ENCODE measurements around the gene RPL29. TPM values are rescaled to one million over a fixed set of nuclear protein-coding genes. Genes with fewer than 3 reads are reported as not detected.
A peak's percentile ranks its signal among the peaks of the same experiment; 100 is the strongest.

The RPL29 gene
- total RNA-seq, 1 donor from 2014 or later: 1,224 TPM

- no peak for DNase-seq (ENCODE audit: low spot score in 2 of 2)
- no peaks in the 10 kb centered on the region for H3K27me3 ChIP-seq
- H3K4me3 ChIP-seq: peak within 1 kb of the TSS; percentile 58 to 63
- H3K9me3 ChIP-seq: no peaks in the 10 kb centered on the region
- TF ChIP-seq CTCF (IDR thresholded peaks at IDR 0.05): no peak
- peak within 1 kb of the TSS; percentile 81 to 85 for H3K27ac ChIP-seq
- peaks cover 24 to 27% of the 10 kb centered on the region in 2 donors for H3K36me3 ChIP-seq
- intact Hi-C loops (cut with DNase I): no loop called here
- H3K4me1 ChIP-seq: peaks cover 2 to 6% of the 10 kb centered on the region in 2 donors
Observed at GRCh38 chr3:51955175-51955892, 40.4 kb downstream of the RPL29 start, which contains the start of gene GPR62. Gene GPR62, plus strand, starts transcription at chr3:51955381. Its CDS starts 272 bp downstream, at chr3:51955653.

GRCh38 chr3:51954713-51955112, 41.0 kb downstream of the RPL29 start:
- intact Hi-C loops (cut with DNase I): no loop called here
- no peak for DNase-seq (ENCODE audit: low spot score in 2 of 2)

GRCh38 chr3:51954105-51954504, 41.6 kb downstream of the RPL29 start:
- Histone ChIP-seq H3K4me1 (peaks cover 2 to 6% of the 10 kb centered on the region in 2 donors), H3K27ac (no peak overlapping the region), H3K9me3 (no peaks in the 10 kb centered on the region), H3K27me3 (no peaks in the 10 kb centered on the region), H3K36me3 (peaks cover 14 to 15% of the 10 kb centered on the region in 2 donors), H3K4me3 (no peak overlapping the region)
- no peak for DNase-seq (ENCODE audit: low spot score in 2 of 2)
- no peak for TF ChIP-seq CTCF (IDR thresholded peaks at IDR 0.05)
- intact Hi-C loops (cut with DNase I): no loop called here

More at GRCh38 chr3:51954713-51955112, 41.0 kb downstream of the RPL29 start:
- H3K4me3 ChIP-seq: no peak overlapping the region
- H3K9me3 ChIP-seq: no peaks in the 10 kb centered on the region
- TF ChIP-seq CTCF (IDR thresholded peaks at IDR 0.05): no peak
- peaks cover 2 to 6% of the 10 kb centered on the region in 2 donors for H3K4me1 ChIP-seq
- H3K36me3 ChIP-seq: peaks cover 18 to 21% of the 10 kb centered on the region in 2 donors
- H3K27me3 ChIP-seq: no peaks in the 10 kb centered on the region
- H3K27ac ChIP-seq: no peak overlapping the region

GRCh38 chr3:51953445-51953844, 42.2 kb downstream of the RPL29 start:
- H3K36me3 ChIP-seq: peaks cover 8 to 11% of the 10 kb centered on the region in 2 donors
- H3K27ac ChIP-seq: no peak overlapping the region
- no peak for TF ChIP-seq CTCF (IDR thresholded peaks at IDR 0.05)
- H3K4me3 ChIP-seq: no peak overlapping the region
- intact Hi-C loops (cut with DNase I): no loop called here
- H3K4me1 ChIP-seq: peaks cover 2 to 6% of the 10 kb centered on the region in 2 donors
- no peaks in the 10 kb centered on the region for H3K27me3 ChIP-seq
- DNase-seq (ENCODE audit: low spot score in 2 of 2): no peak
- H3K9me3 ChIP-seq: no peaks in the 10 kb centered on the region

GRCh38 chr3:51950899-51951298, 44.8 kb downstream of the RPL29 start:
- no peaks in the 10 kb centered on the region for H3K27me3 ChIP-seq
- TF ChIP-seq CTCF (IDR thresholded peaks at IDR 0.05): no peak
- no peaks in the 10 kb centered on the region for H3K4me1 ChIP-seq
- intact Hi-C loops (cut with DNase I): no loop called here
- H3K4me3 ChIP-seq: no peak overlapping the region
- peaks cover 0 to 7% of the 10 kb centered on the region in 2 donors for H3K36me3 ChIP-seq
- H3K27ac ChIP-seq: no peak overlapping the region
- DNase-seq (ENCODE audit: low spot score in 2 of 2): no peak
- no peaks in the 10 kb centered on the region for H3K9me3 ChIP-seq
